ENCODE measurements around the gene HEY2. TPM values are rescaled to one million over a fixed set of nuclear protein-coding genes. Genes with fewer than 3 reads are reported as not detected.

The HEY2 gene
- total RNA-seq, 1 experiment from 2014 or later, result not detected

DNA sequence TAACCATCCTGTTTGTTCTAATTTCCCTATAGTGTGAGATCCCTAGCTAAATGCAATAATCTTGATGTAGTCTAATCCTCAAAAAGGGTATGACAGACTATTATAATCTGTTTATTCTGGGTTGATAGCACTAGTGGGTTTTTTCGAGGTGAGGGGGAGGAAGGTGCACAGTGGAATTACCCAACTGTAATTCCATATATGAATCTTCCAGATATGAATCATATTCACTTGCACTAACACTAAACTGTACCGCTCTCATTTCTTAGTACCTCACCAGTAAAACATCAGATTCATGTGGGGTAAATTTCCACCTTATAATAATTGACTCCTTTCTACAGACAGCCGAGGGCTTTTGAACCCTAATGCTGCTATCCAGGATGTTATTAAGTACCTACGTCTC is 57.9 kb downstream of the HEY2 start:
- H3F3A ChIP-seq (ENCODE audit: low read length, unreplicated experiment), result no peaks in the 10 kb centered on the region
- H3K4me1 ChIP-seq (ENCODE audit: insufficient read depth, low read length), result peaks cover 8% of the 10 kb centered on the region; the same call in 1 of the 2 replicates
- H4K20me1 ChIP-seq (ENCODE audit: low read length), result no peaks in the 10 kb centered on the region
- no peaks in the 10 kb centered on the region for H3K27me3 ChIP-seq (ENCODE audit: low read length)
- BruUV-seq (replicated peaks), result no TSS peak
- no peak overlapping the region for H3K9ac ChIP-seq (ENCODE audit: low read length)
- H3K9me3 ChIP-seq (ENCODE audit: low read length), result no peaks in the 10 kb centered on the region
- DNase-seq (no peak), ATAC-seq (no peak)
- H3K9me2 ChIP-seq (replicated peaks; ENCODE audit: low read length), result no peaks in the 10 kb centered on the region
- CTCF ChIA-PET, result no interaction called here
- TF ChIP-seq EZH2 (IDR thresholded peaks at IDR 0.05; ENCODE audit: low read length, unreplicated experiment) (no peak), EZH2phosphoT487 (IDR thresholded peaks at IDR 0.05; ENCODE audit: borderline replicate concordance, low read length) (no peak)
- TF ChIP-seq, protein P1, sequence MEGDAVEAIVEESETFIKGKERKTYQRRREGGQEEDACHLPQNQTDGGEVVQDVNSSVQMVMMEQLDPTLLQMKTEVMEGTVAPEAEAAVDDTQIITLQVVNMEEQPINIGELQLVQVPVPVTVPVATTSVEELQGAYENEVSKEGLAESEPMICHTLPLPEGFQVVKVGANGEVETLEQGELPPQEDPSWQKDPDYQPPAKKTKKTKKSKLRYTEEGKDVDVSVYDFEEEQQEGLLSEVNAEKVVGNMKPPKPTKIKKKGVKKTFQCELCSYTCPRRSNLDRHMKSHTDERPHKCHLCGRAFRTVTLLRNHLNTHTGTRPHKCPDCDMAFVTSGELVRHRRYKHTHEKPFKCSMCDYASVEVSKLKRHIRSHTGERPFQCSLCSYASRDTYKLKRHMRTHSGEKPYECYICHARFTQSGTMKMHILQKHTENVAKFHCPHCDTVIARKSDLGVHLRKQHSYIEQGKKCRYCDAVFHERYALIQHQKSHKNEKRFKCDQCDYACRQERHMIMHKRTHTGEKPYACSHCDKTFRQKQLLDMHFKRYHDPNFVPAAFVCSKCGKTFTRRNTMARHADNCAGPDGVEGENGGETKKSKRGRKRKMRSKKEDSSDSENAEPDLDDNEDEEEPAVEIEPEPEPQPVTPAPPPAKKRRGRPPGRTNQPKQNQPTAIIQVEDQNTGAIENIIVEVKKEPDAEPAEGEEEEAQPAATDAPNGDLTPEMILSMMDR (conservative IDR thresholded peaks at IDR 0.05; ENCODE audit: low read depth, low read length), result no peak
- H2AFZ ChIP-seq (ENCODE audit: low read length), result no peak overlapping the region
- H3K27ac ChIP-seq (ENCODE audit: low read length), result no peak overlapping the region
- H3K4me2 ChIP-seq (ENCODE audit: low read length), result no peak overlapping the region
- H3K79me2 ChIP-seq (ENCODE audit: low read length), result no peaks in the 10 kb centered on the region
- POLR2A ChIA-PET (ENCODE audit: unreplicated experiment), result no interaction called here
- H3K36me3 ChIP-seq (ENCODE audit: low read depth, low read length), result no peaks in the 10 kb centered on the region
- H3K4me3 ChIP-seq (ENCODE audit: low read length), result no peak overlapping the region
- intact Hi-C loops (cut with micrococcal nuclease), result no loop called here

DNA sequence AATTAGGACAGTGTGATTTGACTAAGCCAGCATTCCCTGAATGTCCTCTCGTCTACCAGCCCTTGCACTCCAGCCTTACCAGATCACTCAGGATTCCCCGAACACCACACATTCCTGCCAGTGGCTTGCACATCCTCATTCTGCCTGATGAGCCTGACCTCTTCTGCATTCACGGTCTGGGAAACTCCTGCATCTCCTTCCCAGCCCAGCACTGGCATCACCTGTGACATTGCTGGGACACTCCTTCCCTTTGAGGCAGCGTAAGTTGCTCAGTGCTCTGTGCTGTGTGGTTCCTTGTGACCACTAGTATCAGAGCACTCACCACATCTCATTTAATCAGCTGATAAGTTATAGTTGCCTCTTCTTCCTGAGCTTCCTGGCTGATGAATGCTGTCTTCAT is 58.6 kb downstream of the HEY2 start:
- ATAC-seq (no peak), DNase-seq (no peak)
- intact Hi-C loops (cut with micrococcal nuclease), result no loop called here
- Histone ChIP-seq H3K79me2 (ENCODE audit: low read length) (no peaks in the 10 kb centered on the region), H2AFZ (ENCODE audit: low read length) (no peak overlapping the region), H3F3A (ENCODE audit: low read length, unreplicated experiment) (no peaks in the 10 kb centered on the region), H3K27me3 (ENCODE audit: low read length) (no peaks in the 10 kb centered on the region), H3K9ac (ENCODE audit: low read length) (no peak overlapping the region), H3K27ac (ENCODE audit: low read length) (no peak overlapping the region), H3K9me3 (ENCODE audit: low read length) (no peaks in the 10 kb centered on the region), H3K4me1 (ENCODE audit: insufficient read depth, low read length) (peaks cover 11% of the 10 kb centered on the region), H4K20me1 (ENCODE audit: low read length) (no peaks in the 10 kb centered on the region), H3K36me3 (ENCODE audit: low read depth, low read length) (no peaks in the 10 kb centered on the region), H3K9me2 (replicated peaks; ENCODE audit: low read length) (no peaks in the 10 kb centered on the region), H3K4me3 (ENCODE audit: low read length) (no peak overlapping the region), H3K4me2 (ENCODE audit: low read length) (no peak overlapping the region)
- BruUV-seq (replicated peaks), result no TSS peak
- ChIA-PET POLR2A (ENCODE audit: unreplicated experiment) (interaction anchor here (0.5 kb wide), 1 partner anchor 11 kb away, joined by 3 read pairs; no protein-coding TSS in a partner anchor), CTCF (no interaction called here)
- TF ChIP-seq, protein P1 (conservative IDR thresholded peaks at IDR 0.05; ENCODE audit: low read depth, low read length), result no peak
- TF ChIP-seq EZH2phosphoT487 (IDR thresholded peaks at IDR 0.05; ENCODE audit: borderline replicate concordance, low read length) (no peak), EZH2 (IDR thresholded peaks at IDR 0.05; ENCODE audit: low read length, unreplicated experiment) (no peak)

DNA sequence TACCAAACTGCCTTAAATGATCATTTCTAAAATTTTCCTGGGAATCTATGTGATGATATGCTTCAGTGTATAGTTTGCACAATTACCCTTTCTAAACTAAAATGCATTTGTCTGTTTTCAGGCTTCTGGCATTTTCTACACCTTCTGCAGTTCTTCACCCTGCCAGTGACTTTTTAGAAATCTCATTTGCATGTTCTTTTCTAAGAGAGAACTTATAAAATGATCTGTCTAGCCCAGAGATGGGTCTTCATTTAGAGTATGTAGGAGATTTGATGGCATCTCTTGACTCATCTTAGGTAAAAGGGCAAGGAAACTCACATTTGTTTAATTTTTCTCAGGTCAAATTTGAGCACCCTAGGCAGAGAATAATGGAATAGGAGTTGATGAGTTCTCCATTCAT is 59.2 kb downstream of the HEY2 start:
- intact Hi-C loops (cut with micrococcal nuclease), result no loop called here
- H3F3A ChIP-seq (ENCODE audit: low read length, unreplicated experiment), result no peaks in the 10 kb centered on the region
- peaks cover 11% of the 10 kb centered on the region for H3K4me1 ChIP-seq (ENCODE audit: insufficient read depth, low read length)
- H3K9ac ChIP-seq (ENCODE audit: low read length), result no peak overlapping the region
- no peaks in the 10 kb centered on the region for H4K20me1 ChIP-seq (ENCODE audit: low read length)
- no TSS peak for BruUV-seq (replicated peaks)
- H3K4me3 ChIP-seq (ENCODE audit: low read length), result no peak overlapping the region
- ATAC-seq (no peak), DNase-seq (no peak)
- TF ChIP-seq EZH2 (IDR thresholded peaks at IDR 0.05; ENCODE audit: low read length, unreplicated experiment), result no peak
- TF ChIP-seq, protein P1 (conservative IDR thresholded peaks at IDR 0.05; ENCODE audit: low read depth, low read length), result no peak
- CTCF ChIA-PET, result no interaction called here
- H2AFZ ChIP-seq (ENCODE audit: low read length), result no peak overlapping the region
- no peaks in the 10 kb centered on the region for H3K9me2 ChIP-seq (replicated peaks; ENCODE audit: low read length)
- no peaks in the 10 kb centered on the region for H3K27me3 ChIP-seq (ENCODE audit: low read length)
- no peak overlapping the region for H3K27ac ChIP-seq (ENCODE audit: low read length)
- H3K36me3 ChIP-seq (ENCODE audit: low read depth, low read length), result no peaks in the 10 kb centered on the region
- no peaks in the 10 kb centered on the region for H3K79me2 ChIP-seq (ENCODE audit: low read length)
- H3K9me3 ChIP-seq (ENCODE audit: low read length), result no peaks in the 10 kb centered on the region
- H3K4me2 ChIP-seq (ENCODE audit: low read length), result no peak overlapping the region
- POLR2A ChIA-PET (ENCODE audit: unreplicated experiment), result no interaction called here

All from PC-3 (cell line).